HepG2 (cell line): Measurements from ENCODE around the gene FKBP1A. TPM values are rescaled to one million over a fixed set of nuclear protein-coding genes. Genes with fewer than 3 reads are reported as not detected.
A peak's percentile ranks its signal among the peaks of the same experiment; 100 is the strongest.

Experiments used
- CCDC6 ChIP-seq: sonication (generic); formaldehyde crosslinking; IDR thresholded peaks from 2 replicates; pipeline ENCODE4 v1.8.1; 2022; ENCODE audit warnings: mild to moderate bottlenecking, missing genetic modification reagents, moderate library complexity
- CENPX ChIP-seq: sonication (generic); formaldehyde crosslinking; IDR thresholded peaks from 2 replicates; pipeline ENCODE4 v1.9.0; 2021; ENCODE audit warnings: mild to moderate bottlenecking, missing genetic modification reagents, moderate library complexity
- ELF1 ChIP-seq: sonication (generic); formaldehyde crosslinking; IDR thresholded peaks from 2 replicates; pipeline ENCODE4 v1.4.0; 2020; ENCODE audit warnings: missing genetic modification reagents
- GABPB1 ChIP-seq: IDR thresholded peaks from 2 replicates; pipeline ENCODE4 v1.6.1; 2016; ENCODE audit warnings: mild to moderate bottlenecking, missing genetic modification reagents, moderate library complexity, missing compliant biosample characterization
- HNRNPL ChIP-seq: fragments of 200-400 bp; formaldehyde crosslinking; IDR thresholded peaks from 2 replicates; pipeline ENCODE4 v1.6.1; 2017; ENCODE audit warnings: mild to moderate bottlenecking, low read depth, low read length
- JUNB ChIP-seq: sonication (generic); formaldehyde crosslinking; IDR thresholded peaks from 2 replicates; pipeline ENCODE4 v1.8.0; 2022; ENCODE audit warnings: missing genetic modification reagents, mild to moderate bottlenecking, borderline replicate concordance
- KDM2A ChIP-seq: sonication (generic); formaldehyde crosslinking; IDR thresholded peaks from 2 replicates; pipeline ENCODE4 v1.4.0; 2020; ENCODE audit warnings: low read depth, missing genetic modification reagents, borderline replicate concordance
- SMC3 ChIP-seq: IDR thresholded peaks from 2 replicates; pipeline ENCODE4 v1.6.1; 2011; ENCODE audit warnings: low read length, improper control_type of control experiment
- SRSF9 ChIP-seq: fragments of 200-400 bp; formaldehyde crosslinking; IDR thresholded peaks from 2 replicates; pipeline ENCODE4 v1.6.1; 2018; ENCODE audit warnings: borderline replicate concordance, mild to moderate bottlenecking, low read depth, low read length; ENCODE audit not compliant: insufficient read depth, poor library complexity, severe bottlenecking
- TAF1 ChIP-seq: sonication (generic); formaldehyde crosslinking; IDR thresholded peaks from 2 replicates; pipeline ENCODE4 v1.4.0; 2020; ENCODE audit warnings: missing genetic modification reagents
- XRCC5 ChIP-seq: fragments of 200-400 bp; formaldehyde crosslinking; optimal IDR thresholded peaks from 2 replicates; pipeline ENCODE3; 2017; ENCODE audit warnings: mild to moderate bottlenecking, low read length
- ZBTB7B ChIP-seq: sonication (generic); formaldehyde crosslinking; IDR thresholded peaks from 2 replicates; pipeline ENCODE4 v1.4.0; 2020; ENCODE audit warnings: missing genetic modification reagents
- ZFAT ChIP-seq: sonication (generic); formaldehyde crosslinking; conservative IDR thresholded peaks from 2 replicates; pipeline ENCODE4 v1.8.1; 2023; ENCODE audit warnings: missing genetic modification reagents, inconsistent platforms
- ZNF672 ChIP-seq: sonication (generic); formaldehyde crosslinking; IDR thresholded peaks from 2 replicates; pipeline ENCODE4 v1.8.1; 2022; ENCODE audit warnings: missing genetic modification reagents
- ZSCAN29 ChIP-seq: sonication (generic); formaldehyde crosslinking; conservative IDR thresholded peaks from 2 replicates; pipeline ENCODE4 v1.4.0; 2020; ENCODE audit warnings: mild to moderate bottlenecking, missing genetic modification reagents
- polyA plus RNA-seq, 8 experiments: library from polyadenylated mRNA; depleted of rRNA in 3 of 8; stranded (reverse) in 7 of 8; unstranded in 1 of 8; fragments of >200 nt; fragmentation: Illumina TruSeq in 4 of 8; extraction: Trizol in 4 of 8; gene quantifications; 2 replicates each; pipeline versions ENCODE4 v1.2.1 to v1.2.3, GENCODE V29; 2011 to 2016; ENCODE audit warnings: low read depth in 4 of 8, missing spikeins in 1 of 8, mixed read lengths in 1 of 8; ENCODE audit not compliant: insufficient read depth in 1 of 8
- total RNA-seq, 5 experiments: library from RNA; depleted of rRNA; stranded (reverse); fragments of >200 nt; fragmentation: Illumina TruSeq; extraction: Trizol; gene quantifications; 2 replicates each; pipeline ENCODE4 v1.2.3, GENCODE V29; 2016; ENCODE audit warnings: low read depth in 1 of 5
- TF ChIP-seq, protein P1 (sequence below): sonication (generic); formaldehyde crosslinking; IDR thresholded peaks from 2 replicates; pipeline ENCODE4 v1.8.1; 2023; ENCODE audit warnings: mild to moderate bottlenecking, missing genetic modification reagents
- TF ChIP-seq, protein P2 (sequence below): sonication (generic); formaldehyde crosslinking; conservative IDR thresholded peaks from 2 replicates; pipeline ENCODE4 v1.4.0; 2020; ENCODE audit warnings: mild to moderate bottlenecking, missing genetic modification reagents, moderate library complexity
- TF ChIP-seq, protein P3 (sequence below): sonication (generic); formaldehyde crosslinking; IDR thresholded peaks from 2 replicates; pipeline ENCODE4 v1.4.0; 2020; ENCODE audit warnings: missing genetic modification reagents
- TF ChIP-seq, protein P4 (sequence below): sonication (generic); formaldehyde crosslinking; IDR thresholded peaks from 2 replicates; pipeline ENCODE4 v1.9.0; 2021; ENCODE audit warnings: missing genetic modification reagents, borderline replicate concordance

Gene FKBP1A
- total and polyA plus RNA-seq, 2 of the 13 experiments (the other 11 are each of a cell fraction or from before 2014, with no cell fraction given), result 119 to 468 TPM

DNA sequence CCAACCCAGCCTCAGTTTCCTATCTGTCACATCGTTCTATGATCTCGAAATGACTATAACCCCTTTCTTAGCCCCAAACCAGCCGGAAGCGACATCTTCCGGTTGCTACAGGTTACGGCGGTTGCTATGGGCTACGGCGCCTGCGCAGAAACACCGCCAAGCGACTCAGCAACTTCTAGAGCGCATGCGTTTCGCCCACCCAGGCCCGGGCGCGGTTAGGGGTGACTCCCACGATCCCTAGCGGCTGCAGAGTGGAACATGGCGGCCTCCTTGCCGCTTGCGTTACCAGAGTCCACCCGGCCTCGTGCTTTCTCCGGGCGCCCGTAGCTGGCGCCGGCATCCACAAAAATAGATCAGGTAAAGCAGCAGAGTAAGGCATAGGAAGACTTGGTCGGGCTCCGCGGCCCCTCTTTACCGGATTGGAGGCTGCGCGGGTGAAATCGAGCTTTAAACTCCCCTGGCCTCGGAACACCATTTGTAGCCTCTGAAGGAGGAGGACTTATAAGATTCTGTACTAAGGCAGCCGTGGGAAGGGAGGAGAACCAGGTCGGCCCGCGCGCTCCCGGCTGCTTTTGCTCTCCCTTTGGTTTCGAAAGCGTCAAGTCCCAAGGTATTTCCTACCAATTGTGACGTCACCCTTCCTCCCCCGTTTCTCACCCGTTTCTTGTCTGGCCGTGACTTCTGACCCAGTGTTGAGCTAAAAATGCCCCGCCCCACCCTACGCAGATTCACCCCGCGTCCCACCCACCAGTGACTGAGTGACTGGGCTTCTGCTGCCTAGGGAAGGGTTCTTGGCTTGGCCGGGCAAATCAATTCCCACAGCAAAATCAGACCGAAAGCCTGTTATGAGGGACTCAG, 67.5 kb downstream of the FKBP1A start (continued):
- no peak for TF ChIP-seq SRSF9
- TF ChIP-seq KDM2A, result peak; percentile 94
- TF ChIP-seq, protein P1, sequence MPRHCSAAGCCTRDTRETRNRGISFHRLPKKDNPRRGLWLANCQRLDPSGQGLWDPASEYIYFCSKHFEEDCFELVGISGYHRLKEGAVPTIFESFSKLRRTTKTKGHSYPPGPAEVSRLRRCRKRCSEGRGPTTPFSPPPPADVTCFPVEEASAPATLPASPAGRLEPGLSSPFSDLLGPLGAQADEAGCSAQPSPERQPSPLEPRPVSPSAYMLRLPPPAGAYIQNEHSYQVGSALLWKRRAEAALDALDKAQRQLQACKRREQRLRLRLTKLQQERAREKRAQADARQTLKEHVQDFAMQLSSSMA, result peak; percentile 75; the same call in 1 of the 2 replicates
- TF ChIP-seq, protein P2, sequence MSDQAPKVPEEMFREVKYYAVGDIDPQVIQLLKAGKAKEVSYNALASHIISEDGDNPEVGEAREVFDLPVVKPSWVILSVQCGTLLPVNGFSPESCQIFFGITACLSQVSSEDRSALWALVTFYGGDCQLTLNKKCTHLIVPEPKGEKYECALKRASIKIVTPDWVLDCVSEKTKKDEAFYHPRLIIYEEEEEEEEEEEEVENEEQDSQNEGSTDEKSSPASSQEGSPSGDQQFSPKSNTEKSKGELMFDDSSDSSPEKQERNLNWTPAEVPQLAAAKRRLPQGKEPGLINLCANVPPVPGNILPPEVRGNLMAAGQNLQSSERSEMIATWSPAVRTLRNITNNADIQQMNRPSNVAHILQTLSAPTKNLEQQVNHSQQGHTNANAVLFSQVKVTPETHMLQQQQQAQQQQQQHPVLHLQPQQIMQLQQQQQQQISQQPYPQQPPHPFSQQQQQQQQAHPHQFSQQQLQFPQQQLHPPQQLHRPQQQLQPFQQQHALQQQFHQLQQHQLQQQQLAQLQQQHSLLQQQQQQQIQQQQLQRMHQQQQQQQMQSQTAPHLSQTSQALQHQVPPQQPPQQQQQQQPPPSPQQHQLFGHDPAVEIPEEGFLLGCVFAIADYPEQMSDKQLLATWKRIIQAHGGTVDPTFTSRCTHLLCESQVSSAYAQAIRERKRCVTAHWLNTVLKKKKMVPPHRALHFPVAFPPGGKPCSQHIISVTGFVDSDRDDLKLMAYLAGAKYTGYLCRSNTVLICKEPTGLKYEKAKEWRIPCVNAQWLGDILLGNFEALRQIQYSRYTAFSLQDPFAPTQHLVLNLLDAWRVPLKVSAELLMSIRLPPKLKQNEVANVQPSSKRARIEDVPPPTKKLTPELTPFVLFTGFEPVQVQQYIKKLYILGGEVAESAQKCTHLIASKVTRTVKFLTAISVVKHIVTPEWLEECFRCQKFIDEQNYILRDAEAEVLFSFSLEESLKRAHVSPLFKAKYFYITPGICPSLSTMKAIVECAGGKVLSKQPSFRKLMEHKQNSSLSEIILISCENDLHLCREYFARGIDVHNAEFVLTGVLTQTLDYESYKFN (CRISPR knock-in tag), result peak; percentile 73
- TF ChIP-seq ZSCAN29 (CRISPR knock-in tag), result no peak
- TF ChIP-seq, protein P3, sequence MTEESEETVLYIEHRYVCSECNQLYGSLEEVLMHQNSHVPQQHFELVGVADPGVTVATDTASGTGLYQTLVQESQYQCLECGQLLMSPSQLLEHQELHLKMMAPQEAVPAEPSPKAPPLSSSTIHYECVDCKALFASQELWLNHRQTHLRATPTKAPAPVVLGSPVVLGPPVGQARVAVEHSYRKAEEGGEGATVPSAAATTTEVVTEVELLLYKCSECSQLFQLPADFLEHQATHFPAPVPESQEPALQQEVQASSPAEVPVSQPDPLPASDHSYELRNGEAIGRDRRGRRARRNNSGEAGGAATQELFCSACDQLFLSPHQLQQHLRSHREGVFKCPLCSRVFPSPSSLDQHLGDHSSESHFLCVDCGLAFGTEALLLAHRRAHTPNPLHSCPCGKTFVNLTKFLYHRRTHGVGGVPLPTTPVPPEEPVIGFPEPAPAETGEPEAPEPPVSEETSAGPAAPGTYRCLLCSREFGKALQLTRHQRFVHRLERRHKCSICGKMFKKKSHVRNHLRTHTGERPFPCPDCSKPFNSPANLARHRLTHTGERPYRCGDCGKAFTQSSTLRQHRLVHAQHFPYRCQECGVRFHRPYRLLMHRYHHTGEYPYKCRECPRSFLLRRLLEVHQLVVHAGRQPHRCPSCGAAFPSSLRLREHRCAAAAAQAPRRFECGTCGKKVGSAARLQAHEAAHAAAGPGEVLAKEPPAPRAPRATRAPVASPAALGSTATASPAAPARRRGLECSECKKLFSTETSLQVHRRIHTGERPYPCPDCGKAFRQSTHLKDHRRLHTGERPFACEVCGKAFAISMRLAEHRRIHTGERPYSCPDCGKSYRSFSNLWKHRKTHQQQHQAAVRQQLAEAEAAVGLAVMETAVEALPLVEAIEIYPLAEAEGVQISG (CRISPR knock-in tag), result peak; percentile 81
- peak; percentile 97 for TF ChIP-seq TAF1 (CRISPR knock-in tag)
- TF ChIP-seq, protein P4, sequence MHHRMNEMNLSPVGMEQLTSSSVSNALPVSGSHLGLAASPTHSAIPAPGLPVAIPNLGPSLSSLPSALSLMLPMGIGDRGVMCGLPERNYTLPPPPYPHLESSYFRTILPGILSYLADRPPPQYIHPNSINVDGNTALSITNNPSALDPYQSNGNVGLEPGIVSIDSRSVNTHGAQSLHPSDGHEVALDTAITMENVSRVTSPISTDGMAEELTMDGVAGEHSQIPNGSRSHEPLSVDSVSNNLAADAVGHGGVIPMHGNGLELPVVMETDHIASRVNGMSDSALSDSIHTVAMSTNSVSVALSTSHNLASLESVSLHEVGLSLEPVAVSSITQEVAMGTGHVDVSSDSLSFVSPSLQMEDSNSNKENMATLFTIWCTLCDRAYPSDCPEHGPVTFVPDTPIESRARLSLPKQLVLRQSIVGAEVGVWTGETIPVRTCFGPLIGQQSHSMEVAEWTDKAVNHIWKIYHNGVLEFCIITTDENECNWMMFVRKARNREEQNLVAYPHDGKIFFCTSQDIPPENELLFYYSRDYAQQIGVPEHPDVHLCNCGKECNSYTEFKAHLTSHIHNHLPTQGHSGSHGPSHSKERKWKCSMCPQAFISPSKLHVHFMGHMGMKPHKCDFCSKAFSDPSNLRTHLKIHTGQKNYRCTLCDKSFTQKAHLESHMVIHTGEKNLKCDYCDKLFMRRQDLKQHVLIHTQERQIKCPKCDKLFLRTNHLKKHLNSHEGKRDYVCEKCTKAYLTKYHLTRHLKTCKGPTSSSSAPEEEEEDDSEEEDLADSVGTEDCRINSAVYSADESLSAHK (CRISPR knock-in tag), result no peak; the same call in 1 of the 2 replicates
- no peak for TF ChIP-seq CCDC6 (CRISPR knock-in tag)
- TF ChIP-seq ZFAT (CRISPR knock-in tag), result peak; percentile 45; the same call in 1 of the 2 replicates
- no peak for TF ChIP-seq ZNF672 (CRISPR knock-in tag)
- peak; percentile 56; the same call in 1 of the 2 replicates for TF ChIP-seq HNRNPL
- TF ChIP-seq JUNB (CRISPR knock-in tag), result no peak
- peak; percentile 89 for TF ChIP-seq GABPB1
- TF ChIP-seq CENPX (CRISPR knock-in tag), result no peak
- TF ChIP-seq SMC3, result no peak
- peak; percentile 78 for TF ChIP-seq XRCC5
- TF ChIP-seq ELF1, result peak; percentile 86
- TF ChIP-seq ZBTB7B (CRISPR knock-in tag), result peak; percentile 84; the same call in 1 of the 2 replicates
